SU-DHL-6 (cell line): ENCODE measurements around the gene UNG.

ENCODE experiments used
- H2AFZ ChIP-seq: fragments of 200-600 bp; sonication (generic); 2 replicates; pipeline ENCODE4 v1.6.1; 2014; ENCODE audit warnings: low read depth, mild to moderate bottlenecking, moderate library complexity, mixed read lengths, antibody characterized with exemption, low read length; ENCODE audit not compliant: severe bottlenecking
- H3F3A ChIP-seq: fragments of 200-600 bp; shearing (Covaris generic); 2 replicates; pipeline ENCODE4 v1.6.0; 2016; ENCODE audit warnings: antibody characterized with exemption, mild to moderate bottlenecking; ENCODE audit not compliant: insufficient read depth
- H3K27ac ChIP-seq: fragments of 200-600 bp; sonication (generic); 2 replicates; pipeline ENCODE4 v1.5.1; 2016; ENCODE audit warnings: low read depth, mild to moderate bottlenecking, low read length, moderate library complexity, mixed read lengths
- H3K27me3 ChIP-seq: fragments of 200-600 bp; sonication (generic), shearing (Covaris generic); 2 replicates; pipeline ENCODE4 v1.6.0; 2014; ENCODE audit warnings: mild to moderate bottlenecking, low read length
- H3K36me3 ChIP-seq: fragments of 200-600 bp; sonication (generic); 2 replicates; pipeline ENCODE4 v1.6.1; 2014; ENCODE audit warnings: mild to moderate bottlenecking, low read length, mixed read lengths
- H3K4me2 ChIP-seq: fragments of 300-600, 200-600 bp; shearing (Covaris generic), sonication (generic); 2 replicates; pipeline ENCODE4 v1.6.0; 2014; ENCODE audit warnings: low read length, low read depth, mild to moderate bottlenecking; ENCODE audit not compliant: poor library complexity, severe bottlenecking
- H3K4me3 ChIP-seq: fragments of 200-600 bp; sonication (generic); 2 replicates; pipeline ENCODE4 v1.5.1; 2014; ENCODE audit warnings: antibody characterized with exemption, low read length, mild to moderate bottlenecking, mixed read lengths; ENCODE audit not compliant: insufficient read depth, poor library complexity, severe bottlenecking
- H3K79me2 ChIP-seq: fragments of 200-600 bp; sonication (generic); 2 replicates; pipeline ENCODE4 v1.6.1; 2014; ENCODE audit warnings: mild to moderate bottlenecking, low read length, moderate library complexity; ENCODE audit not compliant: insufficient read depth
- H3K9ac ChIP-seq: fragments of 200-600 bp; sonication (generic); 2 replicates; pipeline ENCODE4 v1.7.0; 2014; ENCODE audit warnings: mild to moderate bottlenecking, low read length
- H3K9me2 ChIP-seq: fragments of 200-600 bp; sonication (generic); replicated peaks from 2 replicates; pipeline ENCODE4 v1.6.1; 2014; ENCODE audit warnings: low read length; ENCODE audit not compliant: insufficient read depth
- H3K9me3 ChIP-seq: fragments of 200-600 bp; sonication (generic); 2 replicates; pipeline ENCODE4 v1.6.1; 2014; ENCODE audit warnings: low read length, mixed read lengths; ENCODE audit not compliant: insufficient read depth
- H4K20me1 ChIP-seq: fragments of 200-600 bp; sonication (generic); 2 replicates; pipeline ENCODE4 v1.6.1; 2014; ENCODE audit warnings: low read depth, mild to moderate bottlenecking, antibody characterized with exemption, low read length, moderate library complexity, mixed read lengths
- EZH2phosphoT487 ChIP-seq: fragments of 200-600 bp; sonication (generic), shearing (Covaris generic); conservative IDR thresholded peaks from 2 replicates; pipeline ENCODE4 v1.6.1; 2018; ENCODE audit warnings: mild to moderate bottlenecking, antibody characterized with exemption, low read length, moderate library complexity, mixed read lengths
- TF ChIP-seq, protein P1 (sequence below): fragments of 200-600 bp; sonication (generic); IDR thresholded peaks from one replicate; pipeline ENCODE4 v1.5.1; 2017; ENCODE audit warnings: antibody characterized with exemption, mild to moderate bottlenecking, low read length, moderate library complexity; ENCODE audit not compliant: insufficient read depth, poor library complexity, severe bottlenecking

The UNG gene

DNA sequence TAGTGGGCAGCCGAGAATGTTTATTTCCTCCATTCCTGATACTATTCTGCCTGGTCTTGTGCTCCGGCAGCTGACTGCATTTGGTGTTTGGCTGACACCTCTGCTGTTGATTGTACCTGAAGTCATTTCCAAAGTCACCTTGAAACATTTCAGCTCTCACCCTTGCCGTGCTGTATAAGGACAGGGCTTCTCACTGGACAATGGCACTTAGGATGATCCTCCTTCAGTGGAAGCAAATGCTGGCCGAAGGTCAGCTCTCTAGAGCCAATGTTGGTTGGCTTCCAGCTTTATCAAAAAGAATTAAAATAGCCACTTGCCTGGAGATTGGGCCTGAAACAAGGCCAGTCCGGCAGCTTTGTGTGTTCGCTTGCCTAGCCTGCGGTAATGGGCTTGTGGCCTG is 63.0 kb downstream of the UNG start:
- Histone ChIP-seq H2AFZ (no peak overlapping the region), H3K9me2 (no peaks in the 10 kb centered on the region), H3K4me2 (no peak overlapping the region), H3K9ac (no peak overlapping the region), H3K4me3 (no peak overlapping the region), H4K20me1 (no peaks in the 10 kb centered on the region), H3K36me3 (no peaks in the 10 kb centered on the region), H3K9me3 (no peaks in the 10 kb centered on the region), H3F3A (no peaks in the 10 kb centered on the region), H3K27ac (no peak overlapping the region), H3K79me2 (no peaks in the 10 kb centered on the region), H3K27me3 (no peaks in the 10 kb centered on the region)
- no peak for TF ChIP-seq EZH2phosphoT487
- TF ChIP-seq, protein P1, sequence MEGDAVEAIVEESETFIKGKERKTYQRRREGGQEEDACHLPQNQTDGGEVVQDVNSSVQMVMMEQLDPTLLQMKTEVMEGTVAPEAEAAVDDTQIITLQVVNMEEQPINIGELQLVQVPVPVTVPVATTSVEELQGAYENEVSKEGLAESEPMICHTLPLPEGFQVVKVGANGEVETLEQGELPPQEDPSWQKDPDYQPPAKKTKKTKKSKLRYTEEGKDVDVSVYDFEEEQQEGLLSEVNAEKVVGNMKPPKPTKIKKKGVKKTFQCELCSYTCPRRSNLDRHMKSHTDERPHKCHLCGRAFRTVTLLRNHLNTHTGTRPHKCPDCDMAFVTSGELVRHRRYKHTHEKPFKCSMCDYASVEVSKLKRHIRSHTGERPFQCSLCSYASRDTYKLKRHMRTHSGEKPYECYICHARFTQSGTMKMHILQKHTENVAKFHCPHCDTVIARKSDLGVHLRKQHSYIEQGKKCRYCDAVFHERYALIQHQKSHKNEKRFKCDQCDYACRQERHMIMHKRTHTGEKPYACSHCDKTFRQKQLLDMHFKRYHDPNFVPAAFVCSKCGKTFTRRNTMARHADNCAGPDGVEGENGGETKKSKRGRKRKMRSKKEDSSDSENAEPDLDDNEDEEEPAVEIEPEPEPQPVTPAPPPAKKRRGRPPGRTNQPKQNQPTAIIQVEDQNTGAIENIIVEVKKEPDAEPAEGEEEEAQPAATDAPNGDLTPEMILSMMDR = no peak
